CD4-positive, alpha-beta memory T cell (primary cell): ENCODE measurements around the gene TPO. TPM values are rescaled to one million over a fixed set of nuclear protein-coding genes. Genes with fewer than 3 reads are reported as not detected.
A peak's percentile ranks its signal among the peaks of the same experiment; 100 is the strongest.

Experiments used
- CTCF ChIA-PET: fragments of 350-600 bp; sonication (Branson Sonifier 250); formaldehyde crosslinking; loops from one replicate; lab custom pipeline; 2021; ENCODE audit warnings: inconsistent platforms; ENCODE audit not compliant: partially characterized antibody; lab: Charles Lee
- POLR2A ChIA-PET: fragments of 350-600 bp; sonication (Branson Sonifier 250); formaldehyde crosslinking; loops from one replicate; lab custom pipeline; 2021; ENCODE audit not compliant: partially characterized antibody; lab: Charles Lee
- DNase-seq, 5 donors: peaks; one replicate each; pipeline versions ENCODE4 v3.0.0 to v3.0.0-alpha.2; 2020 to 2022; ENCODE audit warnings: mixed read lengths in 1 of 5
- H3K27ac ChIP-seq: one replicate; pipeline ENCODE4 v1.7.0; 2013; ENCODE audit warnings: low read depth, low read length
- H3K27me3 ChIP-seq: 2 replicates; pipeline ENCODE4 v1.7.0; 2013; ENCODE audit warnings: mild to moderate bottlenecking, low read length, moderate library complexity; ENCODE audit not compliant: insufficient read depth
- H3K36me3 ChIP-seq: 2 replicates; pipeline ENCODE4 v1.7.0; 2013; ENCODE audit warnings: mild to moderate bottlenecking, low read length, moderate library complexity; ENCODE audit not compliant: insufficient read depth
- H3K4me1 ChIP-seq: 2 replicates; pipeline ENCODE4 v1.7.0; 2013; ENCODE audit warnings: mild to moderate bottlenecking, low read length, moderate library complexity; ENCODE audit not compliant: insufficient read depth
- H3K4me3 ChIP-seq, 2 donors: one replicate each; pipeline ENCODE4 v1.7.0; 2013; ENCODE audit warnings: low read length in 2 of 2, mild to moderate bottlenecking in 1 of 2
- H3K9me3 ChIP-seq, 2 donors: one replicate each; pipeline ENCODE4 v1.7.0; 2013; ENCODE audit warnings: low read length in 2 of 2, control low read depth in 1 of 2; ENCODE audit not compliant: control insufficient read depth in 1 of 2
- H3K27ac Mint-ChIP-seq, 7 donors: one replicate each; pipeline ENCODE4 v1.8.0; 2020 to 2021; ENCODE audit warnings: mixed read lengths in 7 of 7, mild to moderate bottlenecking in 6 of 7, inconsistent platforms in 3 of 7, moderate library complexity in 3 of 7
- H3K27me3 Mint-ChIP-seq, 2 donors: one replicate each; pipeline ENCODE4 v1.8.0; 2020 to 2021; ENCODE audit warnings: mixed read lengths in 2 of 2
- H3K36me3 Mint-ChIP-seq, 2 donors: one replicate each; pipeline ENCODE4 v1.8.0; 2020 to 2021; ENCODE audit warnings: mixed read lengths in 2 of 2, inconsistent platforms in 1 of 2, mild to moderate bottlenecking in 1 of 2
- H3K4me1 Mint-ChIP-seq, 4 donors: one replicate each; pipeline ENCODE4 v1.8.0; 2020 to 2021; ENCODE audit warnings: mixed read lengths in 4 of 4, mild to moderate bottlenecking in 1 of 4
- H3K4me3 Mint-ChIP-seq, 8 donors: one replicate each; pipeline ENCODE4 v1.8.0; 2020 to 2021; ENCODE audit warnings: mixed read lengths in 8 of 8, mild to moderate bottlenecking in 7 of 8, moderate library complexity in 6 of 8, inconsistent platforms in 3 of 8
- H3K9me3 Mint-ChIP-seq, 8 donors: one replicate each; pipeline ENCODE4 v1.8.0; 2020 to 2021; ENCODE audit warnings: mixed read lengths in 8 of 8, mild to moderate bottlenecking in 5 of 8, inconsistent platforms in 3 of 8, moderate library complexity in 1 of 8
- intact Hi-C: fragments of 100-400 bp; cut with micrococcal nuclease; formaldehyde crosslinking; loops from one replicate; pipeline ENCODE4 v1.15.1; 2023
- polyA plus RNA-seq, 2 donors: library from polyadenylated mRNA; unstranded; fragments of 300-500 nt; fragmentation: Illumina TruSeq; gene quantifications; one replicate each; pipeline ENCODE4 v1.2.3, GENCODE V29; 2021
- total RNA-seq, 2 experiments: library from RNA; stranded (reverse); gene quantifications; one replicate each; pipeline ENCODE4 v1.2.3, GENCODE V29; 2021

TPO gene
- total and polyA plus RNA-seq, 4 experiments from 2014 or later: 3.2 to 10.6 TPM; not detected in 2

- Histone ChIP-seq H3K9me3 (no peaks in the 10 kb centered on the region), H3K36me3 (no peaks in the 10 kb centered on the region), H3K4me1 (no peaks in the 10 kb centered on the region), H3K27ac (no peak overlapping the region), H3K4me3 (no peak overlapping the region), H3K27me3 (no peaks in the 10 kb centered on the region)
- H3K4me3 Mint-ChIP-seq: no peak overlapping the region
- H3K9me3 Mint-ChIP-seq: no peaks in the 10 kb centered on the region
- H3K27me3 Mint-ChIP-seq: no peaks in the 10 kb centered on the region
- no peak for DNase-seq
- ChIA-PET POLR2A (no interaction called here), CTCF (no interaction called here)
- peaks cover 0 to 3% (median 0%) of the 10 kb centered on the region in 4 donors for H3K4me1 Mint-ChIP-seq
- H3K36me3 Mint-ChIP-seq: no peaks in the 10 kb centered on the region
- no peak overlapping the region for H3K27ac Mint-ChIP-seq
- intact Hi-C loops: no loop called here
These were observed 81.6 kb downstream of the TPO start for GRCh38 chr2:1494906-1495305.

- ChIA-PET CTCF (no interaction called here), POLR2A (no interaction called here)
- H3K4me3 Mint-ChIP-seq: no peak overlapping the region
- Histone ChIP-seq H3K4me1 (no peaks in the 10 kb centered on the region), H3K4me3 (no peak overlapping the region), H3K27me3 (no peaks in the 10 kb centered on the region), H3K9me3 (no peaks in the 10 kb centered on the region), H3K36me3 (no peaks in the 10 kb centered on the region), H3K27ac (no peak overlapping the region)
- no peak overlapping the region for H3K27ac Mint-ChIP-seq
- no peaks in the 10 kb centered on the region for H3K27me3 Mint-ChIP-seq
- H3K9me3 Mint-ChIP-seq: no peaks in the 10 kb centered on the region
- intact Hi-C loops: no loop called here
- no peaks in the 10 kb centered on the region for H3K36me3 Mint-ChIP-seq
- no peak for DNase-seq
- H3K4me1 Mint-ChIP-seq: peaks cover 0 to 3% (median under 1%) of the 10 kb centered on the region in 4 donors
These were observed 82.6 kb downstream of the TPO start for GRCh38 chr2:1495676-1496358.

- H3K36me3 Mint-ChIP-seq: no peaks in the 10 kb centered on the region
These were observed 83.1 kb downstream of the TPO start for GRCh38 chr2:1496359-1496821.

GRCh38 chr2:1497122-1497611 is 83.9 kb downstream of the TPO start:
- ChIA-PET CTCF (no interaction called here), POLR2A (no interaction called here)
- H3K4me3 ChIP-seq: no peak overlapping the region
- no peaks in the 10 kb centered on the region for H3K9me3 ChIP-seq
- DNase-seq: no peak
- no peaks in the 10 kb centered on the region for H3K4me1 ChIP-seq
- H3K27me3 Mint-ChIP-seq: no peaks in the 10 kb centered on the region
- H3K36me3 ChIP-seq: no peaks in the 10 kb centered on the region
- no peaks in the 10 kb centered on the region for H3K9me3 Mint-ChIP-seq
- no peaks in the 10 kb centered on the region for H3K27me3 ChIP-seq
- H3K27ac Mint-ChIP-seq: peak overlapping the region in 2 of 7 donors; percentile 46 to 50
- H3K27ac ChIP-seq: no peak overlapping the region
- H3K36me3 Mint-ChIP-seq: no peaks in the 10 kb centered on the region
- peaks cover 0 to 3% (median under 1%) of the 10 kb centered on the region in 4 donors for H3K4me1 Mint-ChIP-seq
- intact Hi-C loops: no loop called here
- peak overlapping the region in 2 of 8 donors; percentile 17 to 58 for H3K4me3 Mint-ChIP-seq

More at GRCh38 chr2:1496359-1496821, 83.1 kb downstream of the TPO start:
- Histone ChIP-seq H3K4me1 (no peaks in the 10 kb centered on the region), H3K36me3 (no peaks in the 10 kb centered on the region), H3K27me3 (no peaks in the 10 kb centered on the region), H3K9me3 (no peaks in the 10 kb centered on the region), H3K27ac (no peak overlapping the region), H3K4me3 (no peak overlapping the region)
- intact Hi-C loops: no loop called here
- ChIA-PET CTCF (no interaction called here), POLR2A (no interaction called here)
- Mint-ChIP-seq H3K27ac (peak overlapping the region in 1 of 7 donors; percentile 46), H3K9me3 (no peaks in the 10 kb centered on the region), H3K4me1 (peaks cover 0 to 3% (median under 1%) of the 10 kb centered on the region in 4 donors), H3K27me3 (no peaks in the 10 kb centered on the region), H3K4me3 (peak overlapping the region in 3 of 8 donors; percentile 24 to 55 (median 43))
- DNase-seq: no peak

- H3K4me3 ChIP-seq: no peak overlapping the region
- Mint-ChIP-seq H3K27me3 (no peaks in the 10 kb centered on the region), H3K4me1 (peaks cover 0 to 3% (median under 1%) of the 10 kb centered on the region in 4 donors), H3K9me3 (no peaks in the 10 kb centered on the region), H3K4me3 (peak overlapping the region in 1 of 8 donors; percentile 39), H3K36me3 (no peaks in the 10 kb centered on the region), H3K27ac (peak overlapping the region in 1 of 7 donors; percentile 9)
- no peaks in the 10 kb centered on the region for H3K9me3 ChIP-seq
- no peak for DNase-seq
- no peak overlapping the region for H3K27ac ChIP-seq
- intact Hi-C loops: no loop called here
- ChIA-PET CTCF (no interaction called here), POLR2A (no interaction called here)
- no peaks in the 10 kb centered on the region for H3K36me3 ChIP-seq
- H3K27me3 ChIP-seq: no peaks in the 10 kb centered on the region
- H3K4me1 ChIP-seq: no peaks in the 10 kb centered on the region
These were observed 84.9 kb downstream of the TPO start for GRCh38 chr2:1498176-1498575.

GRCh38 chr2:1499033-1499795 is 86.0 kb downstream of the TPO start:
- H3K27ac Mint-ChIP-seq: peak overlapping the region in 1 of 7 donors; percentile 53
- Histone ChIP-seq H3K36me3 (no peaks in the 10 kb centered on the region), H3K4me1 (no peaks in the 10 kb centered on the region), H3K27me3 (no peaks in the 10 kb centered on the region), H3K9me3 (no peaks in the 10 kb centered on the region), H3K27ac (no peak overlapping the region), H3K4me3 (no peak overlapping the region)
- no peak for DNase-seq
- no peaks in the 10 kb centered on the region for H3K36me3 Mint-ChIP-seq
- ChIA-PET CTCF (no interaction called here), POLR2A (no interaction called here)
- H3K27me3 Mint-ChIP-seq: no peaks in the 10 kb centered on the region
- peaks cover 0 to 2% (median 0%) of the 10 kb centered on the region in 8 donors for H3K9me3 Mint-ChIP-seq
- intact Hi-C loops: no loop called here
- H3K4me3 Mint-ChIP-seq: no peak overlapping the region
- peaks cover 0 to 3% (median under 1%) of the 10 kb centered on the region in 4 donors for H3K4me1 Mint-ChIP-seq
